Body of pancreas (tissue), 4 donors: ENCODE data around the gene RSPH10B2. TPM values are rescaled to one million over a fixed set of nuclear protein-coding genes. Genes with fewer than 3 reads are reported as not detected.
"Not testable (repeated sequence)": the region's sequence is repeated elsewhere in the genome, so short reads cannot be mapped to it uniquely, and the experiment has no call there.

Experiments used
- ATAC-seq: fragments of 150-250 bp; one replicate; pipeline ENCODE4 v1.9.1; 2016
- DNase-seq, 4 donors: peaks; one replicate each; pipeline ENCODE4 v3.0.0-alpha.2; 2019
- H3K27ac ChIP-seq, 4 donors: fragments of 200-600 bp; sonication (generic); 1 replicate in 3 of 4; 2 replicates in 1 of 4; pipeline versions ENCODE4 v1.5.1 to v1.6.1; 2016 to 2019; ENCODE audit warnings: mild to moderate bottlenecking in 1 of 4, mixed read lengths in 1 of 4, moderate library complexity in 1 of 4
- H3K27me3 ChIP-seq, 2 donors: fragments of 200-600 bp; sonication (generic); one replicate each; pipeline ENCODE4 v1.6.0; 2016; ENCODE audit warnings: mild to moderate bottlenecking in 1 of 2
- H3K36me3 ChIP-seq, 2 donors: fragments of 200-600 bp; sonication (generic); replicated peaks in 1 of 2; 2 replicates each; pipeline ENCODE4 v1.5.1; 2016; ENCODE audit warnings: low read depth in 2 of 2; ENCODE audit not compliant: insufficient read depth in 1 of 2
- H3K4me1 ChIP-seq: fragments of 200-600 bp; sonication (generic); one replicate; pipeline ENCODE4 v1.6.0; 2016
- H3K4me3 ChIP-seq, 2 donors: fragments of 200-600 bp; sonication (generic); 1 replicate in 1 of 2; 2 replicates in 1 of 2; pipeline ENCODE4 v1.5.1; 2016 to 2019
- H3K9me3 ChIP-seq, 3 donors: fragments of 200-600 bp; sonication (generic); 1 replicate in 2 of 3; 2 replicates in 1 of 3; pipeline ENCODE4 v1.5.1; 2016
- POLR2A ChIP-seq, 3 donors: fragments of 450-650 bp; IDR thresholded peaks; one replicate each; pipeline ENCODE4 v1.6.1; 2016; ENCODE audit warnings: antibody characterized with exemption in 3 of 3, mild to moderate bottlenecking in 2 of 3
- WGBS, 2 donors: methylation state at CpG; one replicate each; pipeline ENCODE4 v1.1.5; 2017; 5-methylcytosine and 5-hydroxymethylcytosine counted together
- intact Hi-C: fragments of 100-400 bp; cut with DNase I; formaldehyde crosslinking; loops from one replicate; pipeline ENCODE4 v1.15.1; 2023
- total RNA-seq, 2 donors: library from RNA; depleted of rRNA; stranded (reverse); fragments of >200 nt; gene quantifications; one replicate each; pipeline ENCODE4 v1.1.0, GENCODE V29; 2016
- TF ChIP-seq, protein P1 (sequence below), 7 experiments: fragments of 450-650 bp in 4 of 7; fragments of 200-600 bp in 3 of 7; sonication (generic) in 3 of 7; IDR thresholded peaks; one replicate each; pipeline ENCODE4 v1.5.1; 2016 to 2019; ENCODE audit warnings: antibody characterized with exemption in 7 of 7

Gene RSPH10B2
- total RNA-seq, 2 donors from 2014 or later: not detected

DNA sequence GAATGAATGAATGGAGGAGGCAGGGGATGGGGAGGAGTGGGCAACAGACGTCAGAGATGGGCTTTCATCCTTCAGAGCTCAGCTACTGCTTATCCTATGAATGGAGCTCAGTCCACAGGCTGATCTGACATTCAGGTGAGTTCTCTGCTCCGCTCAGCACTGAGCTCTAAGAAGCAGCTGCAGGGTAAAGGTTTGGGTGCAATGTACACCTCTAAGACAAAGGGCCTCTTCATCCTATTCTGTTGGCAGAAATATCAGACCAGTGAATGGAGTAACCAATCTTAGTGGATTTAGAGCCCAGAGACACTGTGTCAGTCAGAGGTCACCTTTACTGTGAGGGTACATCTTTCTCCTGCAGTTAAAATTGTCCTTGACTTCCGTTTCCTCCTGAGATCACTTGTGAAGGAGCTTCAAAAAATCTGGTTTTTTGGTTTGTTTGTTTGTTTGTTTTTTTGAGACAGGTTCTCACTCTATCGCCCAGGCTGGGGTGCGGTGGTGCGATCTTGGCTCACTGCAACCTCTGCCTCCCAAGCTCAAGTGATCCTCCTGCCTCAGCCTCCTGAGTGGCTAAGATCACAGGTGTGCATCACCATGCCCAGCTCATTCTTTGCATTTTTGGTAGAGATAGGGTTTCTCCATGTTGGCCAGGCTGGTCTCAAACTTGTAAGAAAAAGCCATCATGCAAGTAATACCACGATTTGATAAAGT is 77.3 kb downstream of the RSPH10B2 start:
- Histone ChIP-seq H3K4me1 (no peaks in the 10 kb centered on the region), H3K27ac (no peak overlapping the region), H3K4me3 (no peak overlapping the region), H3K27me3 (no peaks in the 10 kb centered on the region), H3K36me3 (no peaks in the 10 kb centered on the region), H3K9me3 (no peaks in the 10 kb centered on the region)
- TF ChIP-seq, protein P1, sequence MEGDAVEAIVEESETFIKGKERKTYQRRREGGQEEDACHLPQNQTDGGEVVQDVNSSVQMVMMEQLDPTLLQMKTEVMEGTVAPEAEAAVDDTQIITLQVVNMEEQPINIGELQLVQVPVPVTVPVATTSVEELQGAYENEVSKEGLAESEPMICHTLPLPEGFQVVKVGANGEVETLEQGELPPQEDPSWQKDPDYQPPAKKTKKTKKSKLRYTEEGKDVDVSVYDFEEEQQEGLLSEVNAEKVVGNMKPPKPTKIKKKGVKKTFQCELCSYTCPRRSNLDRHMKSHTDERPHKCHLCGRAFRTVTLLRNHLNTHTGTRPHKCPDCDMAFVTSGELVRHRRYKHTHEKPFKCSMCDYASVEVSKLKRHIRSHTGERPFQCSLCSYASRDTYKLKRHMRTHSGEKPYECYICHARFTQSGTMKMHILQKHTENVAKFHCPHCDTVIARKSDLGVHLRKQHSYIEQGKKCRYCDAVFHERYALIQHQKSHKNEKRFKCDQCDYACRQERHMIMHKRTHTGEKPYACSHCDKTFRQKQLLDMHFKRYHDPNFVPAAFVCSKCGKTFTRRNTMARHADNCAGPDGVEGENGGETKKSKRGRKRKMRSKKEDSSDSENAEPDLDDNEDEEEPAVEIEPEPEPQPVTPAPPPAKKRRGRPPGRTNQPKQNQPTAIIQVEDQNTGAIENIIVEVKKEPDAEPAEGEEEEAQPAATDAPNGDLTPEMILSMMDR (IDR thresholded peaks at IDR 0.05): no peak
- no peak for TF ChIP-seq POLR2A (IDR thresholded peaks at IDR 0.05)
- intact Hi-C loops: no loop called here
- WGBS, 2 donors: 57 to 58% methylated on average over 7 of the region's 7 CpGs
- no peak for DNase-seq
- no peak for ATAC-seq

DNA sequence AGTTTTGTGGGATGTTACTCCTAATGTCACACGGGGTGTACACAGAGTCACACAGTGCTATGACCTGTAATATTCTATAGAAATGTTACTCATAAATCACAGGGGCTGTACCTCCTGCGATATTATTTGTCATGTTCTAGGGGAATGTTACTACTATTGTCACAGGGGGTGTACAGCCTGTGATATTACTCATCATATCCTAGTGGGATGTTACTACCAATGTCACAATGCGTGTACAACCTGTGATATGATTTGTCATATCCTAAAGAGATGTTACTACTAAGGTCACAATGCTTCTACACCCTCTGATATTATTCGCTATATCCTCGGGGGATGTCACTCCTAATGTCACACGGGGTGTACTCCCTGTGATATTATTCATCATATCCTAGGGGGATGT is 79.7 kb downstream of the RSPH10B2 start:
- Histone ChIP-seq H3K36me3 (no peaks in the 10 kb centered on the region), H3K4me3 (no peak overlapping the region), H3K4me1 (no peaks in the 10 kb centered on the region), H3K27ac (no peak overlapping the region), H3K27me3 (no peaks in the 10 kb centered on the region), H3K9me3 (no peaks in the 10 kb centered on the region)
- intact Hi-C loops: no loop called here
- ATAC-seq: no peak
- no peak for DNase-seq
- TF ChIP-seq POLR2A (IDR thresholded peaks at IDR 0.05): no peak
- TF ChIP-seq, protein P1 (IDR thresholded peaks at IDR 0.05): no peak
- 73 to 74% methylated on average over 6 of the region's 6 CpGs for WGBS, 2 donors

DNA sequence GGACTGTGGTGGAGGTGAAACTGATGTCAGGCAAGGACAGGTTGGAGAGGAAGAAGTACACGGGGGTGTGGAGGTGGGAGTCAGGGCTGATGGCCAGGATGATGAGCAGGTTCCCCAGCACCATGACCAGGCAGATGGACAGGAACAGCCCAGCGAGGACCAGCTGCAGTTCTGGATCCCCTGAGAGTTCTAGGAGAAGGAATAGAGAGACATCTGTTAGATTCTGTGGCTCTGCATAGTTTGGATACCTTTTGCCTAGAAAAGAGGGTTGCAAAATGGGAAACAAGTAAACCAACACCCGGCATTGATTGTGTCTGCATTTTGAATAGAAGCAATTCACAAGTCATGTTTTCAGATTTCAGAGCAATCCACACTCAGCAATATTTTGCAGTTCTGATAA is 81.6 kb downstream of the RSPH10B2 start:
- DNase-seq, H3K9me3 ChIP-seq, H3K27ac ChIP-seq, H3K36me3 ChIP-seq, H3K4me3 ChIP-seq, intact Hi-C loops, H3K4me1 ChIP-seq, ATAC-seq, H3K27me3 ChIP-seq: not testable (repeated sequence)
- WGBS, 2 donors: 35 to 42% methylated on average over 3 of the region's 3 CpGs

DNA sequence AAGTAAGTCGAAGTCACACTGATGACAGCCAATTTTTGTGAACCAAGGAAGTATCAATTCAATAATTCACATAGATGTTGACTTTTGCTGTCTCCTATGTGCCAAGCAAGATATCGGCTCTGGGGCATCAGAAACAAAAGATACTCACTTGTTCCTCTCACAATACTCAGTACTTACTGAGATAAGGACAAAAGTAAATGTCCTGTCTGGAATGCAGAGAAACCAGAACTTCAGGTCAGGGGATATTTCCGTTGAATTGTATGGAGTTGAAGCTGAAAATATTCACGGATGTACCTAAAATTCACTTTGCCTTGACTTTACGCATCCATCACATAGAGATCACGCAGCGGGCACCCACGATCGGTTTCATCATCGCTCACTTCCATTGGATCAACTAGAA is 83.2 kb downstream of the RSPH10B2 start:
- H3K4me1 ChIP-seq, H3K27me3 ChIP-seq, ATAC-seq, H3K36me3 ChIP-seq, H3K4me3 ChIP-seq, intact Hi-C loops, DNase-seq, H3K27ac ChIP-seq, H3K9me3 ChIP-seq: not testable (repeated sequence)
- 60 to 64% methylated on average over 10 of the region's 10 CpGs for WGBS, 2 donors

DNA sequence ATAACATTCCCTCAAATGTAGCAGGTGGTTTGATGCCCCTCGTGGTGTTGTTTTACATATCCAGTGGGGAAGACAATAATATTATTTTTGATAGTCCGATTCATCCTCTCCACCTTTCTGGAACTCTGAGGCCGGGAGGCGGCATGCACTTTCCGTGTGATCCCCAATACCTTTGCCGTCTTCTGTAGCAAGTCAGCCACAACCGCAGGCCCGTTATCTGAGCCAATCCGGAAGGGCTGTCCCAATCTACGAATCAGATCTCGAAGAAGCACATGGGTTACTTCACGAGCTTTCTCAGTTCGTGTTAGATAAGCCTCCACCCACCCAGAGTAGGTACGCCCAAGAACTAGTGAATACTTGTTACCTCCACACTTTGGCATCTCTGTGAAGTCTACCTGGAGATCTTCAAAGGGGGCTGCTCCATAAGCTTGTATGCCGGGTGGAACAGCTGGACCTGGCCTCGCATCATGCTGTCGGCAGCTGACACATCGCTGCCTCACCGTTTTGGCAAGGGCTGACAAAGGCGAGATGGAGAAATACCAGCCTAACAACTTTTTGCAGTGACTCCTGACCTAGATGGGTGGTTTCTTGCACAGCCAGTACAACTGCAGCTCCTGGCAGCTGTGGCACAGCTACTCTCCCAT is 88.5 kb downstream of the RSPH10B2 start:
- ATAC-seq, H3K4me1 ChIP-seq, intact Hi-C loops, H3K9me3 ChIP-seq, DNase-seq, H3K27me3 ChIP-seq, H3K4me3 ChIP-seq, H3K27ac ChIP-seq, H3K36me3 ChIP-seq: not testable (repeated sequence)
- 53 to 58% methylated on average over 16 to 20 of the region's 20 CpGs for WGBS, 2 donors

DNA sequence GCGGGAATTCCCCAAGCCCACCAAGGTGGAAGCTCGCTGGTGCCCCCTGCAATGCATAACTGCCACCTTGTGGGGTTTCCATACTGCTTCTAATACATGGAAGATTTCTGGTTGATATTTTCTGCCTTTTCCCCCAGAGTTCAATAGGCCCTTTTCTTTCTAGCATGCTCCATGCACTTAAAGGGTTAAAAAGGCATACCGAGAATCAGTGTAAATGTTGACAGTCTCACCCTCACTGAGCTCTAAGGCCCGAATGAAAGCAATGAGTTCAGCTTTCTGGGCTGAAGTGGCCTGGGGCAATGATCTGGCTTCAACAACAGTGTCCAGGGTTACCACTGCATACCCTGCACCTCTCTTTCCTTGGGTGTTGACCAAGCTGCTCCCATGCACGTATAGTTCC is 89.2 kb downstream of the RSPH10B2 start:
- WGBS, 2 donors: 20 to 28% methylated on average over 4 to 5 of the region's 5 CpGs
- DNase-seq, ATAC-seq, H3K27ac ChIP-seq, H3K9me3 ChIP-seq, H3K36me3 ChIP-seq, H3K4me1 ChIP-seq, H3K4me3 ChIP-seq, intact Hi-C loops, H3K27me3 ChIP-seq: not testable (repeated sequence)

DNA sequence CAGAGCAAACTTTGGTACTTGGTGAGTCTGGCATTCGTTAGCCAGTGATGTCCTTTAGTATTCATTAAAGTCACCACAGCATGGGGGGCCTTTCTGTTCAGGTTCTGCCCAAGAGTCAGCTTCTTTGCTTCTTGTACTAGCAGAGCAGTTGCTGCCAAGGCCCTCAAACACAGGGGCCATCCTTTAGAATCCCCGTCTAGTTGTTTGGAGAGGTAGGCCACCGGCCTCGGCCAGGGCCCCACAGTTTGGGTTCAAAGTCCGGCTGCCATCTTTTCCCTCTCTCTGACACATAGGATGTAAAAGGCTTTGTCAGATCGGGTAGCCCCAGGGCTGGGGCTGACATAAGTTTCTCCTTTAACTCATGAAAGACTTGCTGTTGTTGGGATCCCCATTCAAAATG is 89.8 kb downstream of the RSPH10B2 start:
- H3K27ac ChIP-seq, intact Hi-C loops, H3K9me3 ChIP-seq, DNase-seq, H3K36me3 ChIP-seq, H3K4me1 ChIP-seq, H3K27me3 ChIP-seq, H3K4me3 ChIP-seq, ATAC-seq: not testable (repeated sequence)
- 17 to 25% methylated on average over 1 to 6 of the region's 6 CpGs for WGBS, 2 donors

DNA sequence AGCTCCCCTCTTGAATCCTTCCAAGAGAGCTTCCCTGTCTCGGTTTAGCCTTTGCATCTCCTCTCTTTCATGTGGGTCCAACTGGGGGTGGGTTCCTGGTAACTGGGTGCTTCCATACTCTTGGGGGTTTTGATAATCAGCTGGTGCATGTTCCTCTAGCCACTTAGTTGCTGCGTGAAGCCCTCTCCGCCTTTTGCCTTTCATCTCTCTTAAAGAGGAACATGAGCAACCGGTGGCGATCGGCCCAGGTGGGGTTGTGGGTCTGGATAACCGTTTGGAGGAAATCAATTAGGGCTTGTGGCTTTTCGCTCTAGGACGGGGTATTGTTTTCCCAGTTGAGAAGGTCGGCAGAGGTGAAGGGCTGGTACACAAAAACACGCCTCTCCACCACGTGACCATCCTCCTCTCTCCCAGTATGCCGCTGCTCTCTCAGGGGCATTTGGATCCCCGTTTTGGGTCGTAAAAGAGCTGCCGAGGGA is 92.1 kb downstream of the RSPH10B2 start:
- H3K36me3 ChIP-seq, H3K4me3 ChIP-seq, ATAC-seq, H3K4me1 ChIP-seq, intact Hi-C loops, H3K27ac ChIP-seq, H3K9me3 ChIP-seq, DNase-seq, H3K27me3 ChIP-seq: not testable (repeated sequence)
- WGBS, 2 donors: 29 to 31% methylated on average over 16 of the region's 16 CpGs

DNA sequence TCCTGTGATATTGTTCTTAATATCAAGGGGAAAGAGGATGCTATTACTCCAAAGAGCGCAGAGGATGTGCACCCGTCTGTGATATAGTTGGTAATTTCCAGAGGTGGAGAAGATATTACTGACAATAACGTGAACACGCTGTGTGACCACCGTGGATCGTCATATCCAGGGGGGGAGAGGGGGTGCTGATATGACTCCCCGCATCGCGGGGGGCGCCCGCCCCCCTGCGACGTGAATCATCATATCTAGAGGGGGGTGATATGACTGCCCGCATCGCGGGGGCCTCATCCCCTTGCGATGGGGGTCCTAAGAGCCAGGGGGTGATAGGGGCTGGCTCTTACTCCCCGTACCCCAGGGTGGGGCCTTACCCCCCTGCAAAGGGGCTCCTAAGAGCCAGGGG is 93.8 kb downstream of the RSPH10B2 start:
- intact Hi-C loops: not testable (repeated sequence)
- WGBS, 2 donors: 62 to 74% methylated on average over 6 to 14 of the region's 18 CpGs

More for the DNA sequence above, 93.8 kb downstream of the RSPH10B2 start:
- not testable (repeated sequence) for H3K36me3 ChIP-seq, ATAC-seq, H3K9me3 ChIP-seq, DNase-seq, H3K4me1 ChIP-seq, H3K27ac ChIP-seq, H3K27me3 ChIP-seq, H3K4me3 ChIP-seq
